HCT116 (cell line): ENCODE results near the gene SSH2.

Experiments
- EZH2phosphoT487 ChIP-seq: fragments of 200-600 bp; IDR thresholded peaks from 2 replicates; pipeline ENCODE4 v1.6.1; 2018; ENCODE audit warnings: antibody characterized with exemption, borderline replicate concordance
- POLR2AphosphoS5 ChIP-seq: IDR thresholded peaks from 2 replicates; pipeline ENCODE4 v1.6.1; 2011; ENCODE audit warnings: mild to moderate bottlenecking, low read depth, low read length, moderate library complexity
- ZFX ChIP-seq: fragments of 450-650 bp; IDR thresholded peaks from 2 replicates; pipeline ENCODE4 v1.6.1; 2017
- TF ChIP-seq, protein P1 (sequence below): IDR thresholded peaks from 2 replicates; pipeline ENCODE4 v1.6.1; 2012
- TF ChIP-seq, protein P2 (sequence below), 3 experiments: fragments of 200-600 bp in 1 of 3; sonication (generic) in 1 of 3; IDR thresholded peaks in 2 of 3; conservative IDR thresholded peaks in 1 of 3; 2 replicates each; pipeline ENCODE4 v1.5.1; 2012 to 2017; ENCODE audit warnings: low read depth in 2 of 3, low read length in 2 of 3, antibody characterized with exemption in 1 of 3, borderline replicate concordance in 1 of 3, control low read depth in 1 of 3, mild to moderate bottlenecking in 1 of 3, mixed read lengths in 1 of 3, mixed run types in 1 of 3, moderate library complexity in 1 of 3; ENCODE audit not compliant: insufficient read depth in 1 of 3

DNA sequence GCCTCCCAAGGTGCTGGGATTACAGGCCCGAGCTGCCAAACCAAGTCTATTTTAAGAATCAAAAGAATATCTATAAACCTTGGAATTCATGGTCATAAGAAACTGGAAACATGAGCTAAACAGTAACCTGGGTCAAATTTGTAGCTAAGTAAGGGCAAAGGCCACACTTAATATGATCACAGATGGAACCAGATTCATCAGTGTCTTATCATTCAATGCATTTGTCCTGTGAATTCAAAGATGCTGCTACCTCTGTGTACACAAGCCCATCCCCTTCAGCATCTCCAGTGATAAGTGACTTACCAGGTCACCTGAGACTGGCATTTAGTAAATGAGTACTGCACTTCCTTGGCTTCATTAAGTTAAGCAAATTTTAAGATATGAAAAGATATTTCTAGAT, 108.1 kb downstream of the SSH2 start:
- TF ChIP-seq, protein P1, sequence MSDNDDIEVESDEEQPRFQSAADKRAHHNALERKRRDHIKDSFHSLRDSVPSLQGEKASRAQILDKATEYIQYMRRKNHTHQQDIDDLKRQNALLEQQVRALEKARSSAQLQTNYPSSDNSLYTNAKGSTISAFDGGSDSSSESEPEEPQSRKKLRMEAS, result no peak
- TF ChIP-seq ZFX, result no peak
- TF ChIP-seq POLR2AphosphoS5, result no peak
- no peak for TF ChIP-seq EZH2phosphoT487
- TF ChIP-seq, protein P2, sequence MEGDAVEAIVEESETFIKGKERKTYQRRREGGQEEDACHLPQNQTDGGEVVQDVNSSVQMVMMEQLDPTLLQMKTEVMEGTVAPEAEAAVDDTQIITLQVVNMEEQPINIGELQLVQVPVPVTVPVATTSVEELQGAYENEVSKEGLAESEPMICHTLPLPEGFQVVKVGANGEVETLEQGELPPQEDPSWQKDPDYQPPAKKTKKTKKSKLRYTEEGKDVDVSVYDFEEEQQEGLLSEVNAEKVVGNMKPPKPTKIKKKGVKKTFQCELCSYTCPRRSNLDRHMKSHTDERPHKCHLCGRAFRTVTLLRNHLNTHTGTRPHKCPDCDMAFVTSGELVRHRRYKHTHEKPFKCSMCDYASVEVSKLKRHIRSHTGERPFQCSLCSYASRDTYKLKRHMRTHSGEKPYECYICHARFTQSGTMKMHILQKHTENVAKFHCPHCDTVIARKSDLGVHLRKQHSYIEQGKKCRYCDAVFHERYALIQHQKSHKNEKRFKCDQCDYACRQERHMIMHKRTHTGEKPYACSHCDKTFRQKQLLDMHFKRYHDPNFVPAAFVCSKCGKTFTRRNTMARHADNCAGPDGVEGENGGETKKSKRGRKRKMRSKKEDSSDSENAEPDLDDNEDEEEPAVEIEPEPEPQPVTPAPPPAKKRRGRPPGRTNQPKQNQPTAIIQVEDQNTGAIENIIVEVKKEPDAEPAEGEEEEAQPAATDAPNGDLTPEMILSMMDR (IDR thresholded peaks at IDR 0.05 in 2 of 3, conservative IDR thresholded peaks at IDR 0.05 in 1 of 3; ENCODE audit: borderline replicate concordance in 1 of 3, insufficient read depth in 1 of 3, low read depth in 2 of 3, low read length in 2 of 3), result no peak
